Measurements from ENCODE around the gene CMTM1. TPM values are rescaled to one million over a fixed set of nuclear protein-coding genes. Genes with fewer than 3 reads are reported as not detected.

CMTM1 gene
- total RNA-seq, 1 experiment from 2014 or later = 9.4 TPM

DNA sequence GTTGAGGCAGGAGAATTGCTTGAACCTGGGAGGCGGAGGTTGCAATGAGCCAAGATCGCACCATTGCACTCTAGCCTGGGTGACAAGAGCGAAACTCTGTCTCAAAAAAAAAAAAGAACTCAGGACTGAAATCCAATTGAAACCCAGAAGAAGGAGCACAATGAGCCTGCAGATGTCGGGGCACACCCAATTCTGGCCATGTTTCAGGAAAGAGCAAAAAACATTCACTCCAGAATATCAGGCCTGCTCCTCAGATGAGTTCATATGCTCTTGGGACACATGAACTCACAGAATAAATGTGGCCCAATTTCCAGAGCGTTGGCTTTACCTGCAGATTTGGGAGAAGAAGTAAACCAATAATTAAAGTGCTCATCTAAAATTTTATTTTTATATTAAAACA lies 10.1 kb downstream of the CMTM1 start:
- no peak for DNase-seq
- Histone ChIP-seq H3F3A (ENCODE audit: insufficient read depth, low read depth) (peaks cover 8% of the 10 kb centered on the region; the same call in 1 of the 2 replicates), H4K20me1 (ENCODE audit: insufficient read depth) (no peaks in the 10 kb centered on the region), H3K4me3 (no peak overlapping the region), H2AFZ (no peak overlapping the region), H3K9me3 (ENCODE audit: insufficient read depth, low read depth) (no peaks in the 10 kb centered on the region), H3K9me2 (ENCODE audit: insufficient read depth) (no peaks in the 10 kb centered on the region), H3K27ac (no peak overlapping the region), H3K36me3 (ENCODE audit: low read depth) (no peaks in the 10 kb centered on the region), H3K4me2 (no peak overlapping the region), H3K27me3 (ENCODE audit: insufficient read depth, low read depth) (no peaks in the 10 kb centered on the region), H3K4me1 (replicated peaks; ENCODE audit: insufficient read depth) (peaks cover 14% of the 10 kb centered on the region), H3K79me2 (ENCODE audit: low read depth) (no peaks in the 10 kb centered on the region)
- CTCF ChIA-PET = no interaction called here
- intact Hi-C loops (cut with micrococcal nuclease; ENCODE audit: unreplicated experiment) = no loop called here
- POLR2A ChIA-PET (ENCODE audit: unreplicated experiment) = no interaction called here
- BruUV-seq (replicated peaks) = no TSS peak
- TF ChIP-seq, protein P1, sequence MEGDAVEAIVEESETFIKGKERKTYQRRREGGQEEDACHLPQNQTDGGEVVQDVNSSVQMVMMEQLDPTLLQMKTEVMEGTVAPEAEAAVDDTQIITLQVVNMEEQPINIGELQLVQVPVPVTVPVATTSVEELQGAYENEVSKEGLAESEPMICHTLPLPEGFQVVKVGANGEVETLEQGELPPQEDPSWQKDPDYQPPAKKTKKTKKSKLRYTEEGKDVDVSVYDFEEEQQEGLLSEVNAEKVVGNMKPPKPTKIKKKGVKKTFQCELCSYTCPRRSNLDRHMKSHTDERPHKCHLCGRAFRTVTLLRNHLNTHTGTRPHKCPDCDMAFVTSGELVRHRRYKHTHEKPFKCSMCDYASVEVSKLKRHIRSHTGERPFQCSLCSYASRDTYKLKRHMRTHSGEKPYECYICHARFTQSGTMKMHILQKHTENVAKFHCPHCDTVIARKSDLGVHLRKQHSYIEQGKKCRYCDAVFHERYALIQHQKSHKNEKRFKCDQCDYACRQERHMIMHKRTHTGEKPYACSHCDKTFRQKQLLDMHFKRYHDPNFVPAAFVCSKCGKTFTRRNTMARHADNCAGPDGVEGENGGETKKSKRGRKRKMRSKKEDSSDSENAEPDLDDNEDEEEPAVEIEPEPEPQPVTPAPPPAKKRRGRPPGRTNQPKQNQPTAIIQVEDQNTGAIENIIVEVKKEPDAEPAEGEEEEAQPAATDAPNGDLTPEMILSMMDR (conservative IDR thresholded peaks at IDR 0.05) = no peak
- TF ChIP-seq EZH2 (IDR thresholded peaks at IDR 0.05; ENCODE audit: low read depth) = no peak

DNA sequence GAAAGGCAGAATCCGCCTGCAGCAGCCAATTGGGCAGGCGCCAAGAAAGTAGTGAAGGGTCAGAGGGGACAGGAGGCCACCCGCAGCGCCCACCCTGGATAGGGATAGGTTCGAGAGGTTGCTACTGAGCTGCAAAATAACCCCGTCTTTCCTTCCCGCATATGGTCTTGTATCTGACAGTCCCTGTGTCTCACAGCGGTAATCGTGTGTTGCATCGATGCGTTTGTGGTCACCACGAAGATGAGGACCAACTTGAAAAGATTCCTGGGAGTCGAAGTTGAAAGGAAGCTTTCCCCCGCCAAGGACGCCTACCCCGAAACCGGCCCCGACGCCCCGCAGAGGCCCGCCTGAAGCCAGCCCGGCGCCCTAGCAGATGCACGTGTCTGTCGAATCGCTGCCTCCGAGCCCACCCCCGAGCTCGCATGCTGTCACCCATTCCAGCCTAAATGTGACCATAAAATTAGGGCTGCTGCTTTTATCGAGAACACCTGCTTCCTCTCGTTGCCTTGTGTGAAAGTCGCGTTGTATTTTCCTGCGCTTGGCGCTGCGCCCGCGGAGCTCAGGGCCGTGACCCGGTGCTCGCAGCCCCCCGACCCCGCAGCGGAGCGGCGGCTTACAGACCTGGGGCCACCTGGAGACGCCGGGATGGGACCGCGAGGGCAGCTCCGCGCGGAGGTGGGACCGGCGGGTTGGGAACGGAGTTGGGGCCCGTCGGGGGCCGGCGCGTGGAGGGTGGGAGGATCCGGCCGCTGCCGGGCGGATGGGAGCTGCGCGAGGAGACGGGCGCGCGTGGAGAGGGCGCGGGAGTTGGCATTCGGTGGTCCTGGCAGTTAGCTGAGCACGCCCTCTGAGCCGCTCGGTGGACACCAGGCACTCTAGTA lies 12.7 kb downstream of the CMTM1 start, which contains the start of gene CMTM2:
Gene CMTM2 (plus strand): TSS at position 813 of the 881 bp plus-strand sequence. CDS start 145 bp downstream, outside the sequence.
- intact Hi-C loops (cut with micrococcal nuclease; ENCODE audit: unreplicated experiment) = no loop called here
- no peaks in the 10 kb centered on the region for H3K36me3 ChIP-seq (ENCODE audit: low read depth)
- no peaks in the 10 kb centered on the region for H4K20me1 ChIP-seq (ENCODE audit: insufficient read depth)
- no peaks in the 10 kb centered on the region for H3K27me3 ChIP-seq (ENCODE audit: insufficient read depth, low read depth)
- no peak within 1 kb of the TSS for H2AFZ ChIP-seq
- no peak for DNase-seq
- H3K4me3 ChIP-seq = no peak within 1 kb of the TSS
- TF ChIP-seq EZH2 (IDR thresholded peaks at IDR 0.05; ENCODE audit: low read depth) = no peak
- TF ChIP-seq, protein P1 (conservative IDR thresholded peaks at IDR 0.05) = no peak
- H3K27ac ChIP-seq = no peak within 1 kb of the TSS
- peaks cover 22% of the 10 kb centered on the region for H3K4me1 ChIP-seq (replicated peaks; ENCODE audit: insufficient read depth)
- H3K79me2 ChIP-seq (ENCODE audit: low read depth) = no peaks in the 10 kb centered on the region
- H3K9me2 ChIP-seq (ENCODE audit: insufficient read depth) = no peaks in the 10 kb centered on the region
- no peaks in the 10 kb centered on the region for H3K9me3 ChIP-seq (ENCODE audit: insufficient read depth, low read depth)
- H3K4me2 ChIP-seq = peak within 1 kb of the TSS; percentile 51
- POLR2A ChIA-PET (ENCODE audit: unreplicated experiment) = no interaction called here
- CTCF ChIA-PET = no interaction called here
- H3F3A ChIP-seq (ENCODE audit: insufficient read depth, low read depth) = peaks cover 12% of the 10 kb centered on the region; the same call in 1 of the 2 replicates
- BruUV-seq (replicated peaks) = no TSS peak

- H4K20me1 ChIP-seq (ENCODE audit: insufficient read depth) = no peaks in the 10 kb centered on the region
- H3K4me2 ChIP-seq = peak overlapping the region; percentile 51
- H2AFZ ChIP-seq = no peak overlapping the region
- BruUV-seq (replicated peaks) = no TSS peak
- no peaks in the 10 kb centered on the region for H3K27me3 ChIP-seq (ENCODE audit: insufficient read depth, low read depth)
- H3K79me2 ChIP-seq (ENCODE audit: low read depth) = no peaks in the 10 kb centered on the region
- POLR2A ChIA-PET (ENCODE audit: unreplicated experiment) = no interaction called here
- peaks cover 12% of the 10 kb centered on the region; the same call in 1 of the 2 replicates for H3F3A ChIP-seq (ENCODE audit: insufficient read depth, low read depth)
- CTCF ChIA-PET = interaction anchor here (0.9 kb wide), 1 partner anchor 93 kb away, joined by 3 read pairs; no protein-coding TSS in a partner anchor
- H3K27ac ChIP-seq = no peak overlapping the region
- H3K4me1 ChIP-seq (replicated peaks; ENCODE audit: insufficient read depth) = peaks cover 22% of the 10 kb centered on the region
- H3K9me3 ChIP-seq (ENCODE audit: insufficient read depth, low read depth) = no peaks in the 10 kb centered on the region
- no peak overlapping the region for H3K4me3 ChIP-seq
- TF ChIP-seq, protein P1 (conservative IDR thresholded peaks at IDR 0.05) = no peak
- no peak for TF ChIP-seq EZH2 (IDR thresholded peaks at IDR 0.05; ENCODE audit: low read depth)
- peak; percentile 25 to 75 for DNase-seq
- no peaks in the 10 kb centered on the region for H3K9me2 ChIP-seq (ENCODE audit: insufficient read depth)
- intact Hi-C loops (cut with micrococcal nuclease; ENCODE audit: unreplicated experiment) = loop anchor here (1.0 to 5.0 kb wide), 2 partner anchors 72 to 173 kb away; no protein-coding TSS in a partner anchor
- no peaks in the 10 kb centered on the region for H3K36me3 ChIP-seq (ENCODE audit: low read depth)
These were observed 14.5 kb downstream of the CMTM1 start for GRCh38 chr16:66580605-66581209.
